Measurements from ENCODE around the gene ERO1A. TPM values are rescaled to one million over a fixed set of nuclear protein-coding genes. Genes with fewer than 3 reads are reported as not detected.

The ERO1A gene
- total RNA-seq, 1 experiment from 2014 or later = 44.6 TPM

DNA sequence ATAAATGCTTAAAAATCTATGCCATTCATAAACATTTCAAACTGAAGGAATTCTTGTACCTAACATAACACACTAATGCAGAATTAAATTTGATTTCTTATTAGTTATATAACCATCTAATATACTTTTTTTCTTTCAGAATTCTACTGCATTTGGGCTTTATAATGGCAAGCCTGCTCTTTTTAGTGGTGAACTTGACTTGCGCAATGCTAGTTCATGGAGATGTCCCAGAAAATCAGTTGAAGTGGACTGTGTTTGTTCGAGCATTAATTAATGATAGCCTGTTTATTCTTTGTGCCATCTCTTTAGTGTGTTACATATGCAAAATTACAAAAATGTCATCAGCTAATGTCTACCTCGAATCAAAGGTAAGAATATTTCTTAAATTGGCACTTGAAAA is 95.4 kb downstream of the ERO1A start:
- no peaks in the 10 kb centered on the region for H3K27me3 Mint-ChIP-seq (ENCODE audit: low read depth)
- DNase-seq (ENCODE audit: low spot score) (no peak), ATAC-seq (no peak)
- H3K36me3 Mint-ChIP-seq = peaks cover 26% of the 10 kb centered on the region
- POLR2A ChIA-PET = no interaction called here
- peaks cover 30% of the 10 kb centered on the region for H3K9me3 Mint-ChIP-seq
- no peak overlapping the region for H3K4me3 Mint-ChIP-seq
- H3K27ac Mint-ChIP-seq = no peak overlapping the region
- CTCF ChIA-PET = no interaction called here
- TF ChIP-seq, protein P1, sequence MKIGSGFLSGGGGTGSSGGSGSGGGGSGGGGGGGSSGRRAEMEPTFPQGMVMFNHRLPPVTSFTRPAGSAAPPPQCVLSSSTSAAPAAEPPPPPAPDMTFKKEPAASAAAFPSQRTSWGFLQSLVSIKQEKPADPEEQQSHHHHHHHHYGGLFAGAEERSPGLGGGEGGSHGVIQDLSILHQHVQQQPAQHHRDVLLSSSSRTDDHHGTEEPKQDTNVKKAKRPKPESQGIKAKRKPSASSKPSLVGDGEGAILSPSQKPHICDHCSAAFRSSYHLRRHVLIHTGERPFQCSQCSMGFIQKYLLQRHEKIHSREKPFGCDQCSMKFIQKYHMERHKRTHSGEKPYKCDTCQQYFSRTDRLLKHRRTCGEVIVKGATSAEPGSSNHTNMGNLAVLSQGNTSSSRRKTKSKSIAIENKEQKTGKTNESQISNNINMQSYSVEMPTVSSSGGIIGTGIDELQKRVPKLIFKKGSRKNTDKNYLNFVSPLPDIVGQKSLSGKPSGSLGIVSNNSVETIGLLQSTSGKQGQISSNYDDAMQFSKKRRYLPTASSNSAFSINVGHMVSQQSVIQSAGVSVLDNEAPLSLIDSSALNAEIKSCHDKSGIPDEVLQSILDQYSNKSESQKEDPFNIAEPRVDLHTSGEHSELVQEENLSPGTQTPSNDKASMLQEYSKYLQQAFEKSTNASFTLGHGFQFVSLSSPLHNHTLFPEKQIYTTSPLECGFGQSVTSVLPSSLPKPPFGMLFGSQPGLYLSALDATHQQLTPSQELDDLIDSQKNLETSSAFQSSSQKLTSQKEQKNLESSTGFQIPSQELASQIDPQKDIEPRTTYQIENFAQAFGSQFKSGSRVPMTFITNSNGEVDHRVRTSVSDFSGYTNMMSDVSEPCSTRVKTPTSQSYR (CRISPR knock-in tag; IDR thresholded peaks at IDR 0.05) = no peak
- TF ChIP-seq ZNF416 (CRISPR knock-in tag; IDR thresholded peaks at IDR 0.05) (no peak), GABPB1 (CRISPR knock-in tag; IDR thresholded peaks at IDR 0.05) (no peak), ZNF121 (CRISPR knock-in tag; IDR thresholded peaks at IDR 0.05) (no peak), RORB (CRISPR knock-in tag; IDR thresholded peaks at IDR 0.05) (no peak), ZNF232 (CRISPR knock-in tag; IDR thresholded peaks at IDR 0.05) (no peak), TP53 (CRISPR knock-in tag; IDR thresholded peaks at IDR 0.05) (no peak)
- peaks cover 9% of the 10 kb centered on the region for H3K4me1 Mint-ChIP-seq

DNA sequence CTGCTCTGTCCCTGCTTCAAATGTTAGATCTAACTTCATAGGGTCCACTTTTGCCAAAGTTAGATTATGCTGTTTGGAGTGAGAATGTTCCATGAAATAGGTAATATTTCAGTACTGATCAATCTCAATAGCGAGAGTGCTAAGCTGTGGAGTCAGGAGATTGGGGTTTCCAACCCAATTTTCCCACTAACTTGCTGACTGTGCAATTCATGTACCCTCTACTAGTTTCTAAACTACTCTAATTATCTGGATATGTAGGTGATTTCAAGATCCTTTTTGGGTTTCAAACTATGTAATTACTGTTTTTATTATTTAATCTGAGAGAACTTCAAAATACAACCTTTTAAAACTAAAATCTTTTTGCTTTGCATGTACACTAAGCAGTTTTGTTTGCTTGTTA is 96.8 kb downstream of the ERO1A start:
- Mint-ChIP-seq H3K27ac (no peak overlapping the region), H3K4me1 (peaks cover 9% of the 10 kb centered on the region), H3K36me3 (peaks cover 30% of the 10 kb centered on the region), H3K4me3 (no peak overlapping the region), H3K27me3 (ENCODE audit: low read depth) (no peaks in the 10 kb centered on the region; the same call in 1 of the 2 replicates), H3K9me3 (peaks cover 34% of the 10 kb centered on the region)
- ChIA-PET POLR2A (no interaction called here), CTCF (no interaction called here)
- no peak for ATAC-seq
- DNase-seq (ENCODE audit: low spot score) = no peak
- TF ChIP-seq TCF7 (CRISPR knock-in tag; IDR thresholded peaks at IDR 0.05; ENCODE audit: low read depth) (no peak), NR3C1 (CRISPR knock-in tag; conservative IDR thresholded peaks at IDR 0.05; ENCODE audit: low read depth) (no peak), GTF2I (CRISPR knock-in tag; conservative IDR thresholded peaks at IDR 0.05) (no peak), IRF2 (CRISPR knock-in tag; IDR thresholded peaks at IDR 0.05; ENCODE audit: borderline replicate concordance, low read depth) (no peak), TP53 (CRISPR knock-in tag; IDR thresholded peaks at IDR 0.05) (no peak), GABPB1 (CRISPR knock-in tag; IDR thresholded peaks at IDR 0.05) (no peak), TEAD4 (CRISPR knock-in tag; IDR thresholded peaks at IDR 0.05) (no peak), ZNF219 (CRISPR knock-in tag; IDR thresholded peaks at IDR 0.05; ENCODE audit: borderline replicate concordance) (no peak), CREB1 (CRISPR knock-in tag; IDR thresholded peaks at IDR 0.05) (no peak)
- TF ChIP-seq, protein P2, sequence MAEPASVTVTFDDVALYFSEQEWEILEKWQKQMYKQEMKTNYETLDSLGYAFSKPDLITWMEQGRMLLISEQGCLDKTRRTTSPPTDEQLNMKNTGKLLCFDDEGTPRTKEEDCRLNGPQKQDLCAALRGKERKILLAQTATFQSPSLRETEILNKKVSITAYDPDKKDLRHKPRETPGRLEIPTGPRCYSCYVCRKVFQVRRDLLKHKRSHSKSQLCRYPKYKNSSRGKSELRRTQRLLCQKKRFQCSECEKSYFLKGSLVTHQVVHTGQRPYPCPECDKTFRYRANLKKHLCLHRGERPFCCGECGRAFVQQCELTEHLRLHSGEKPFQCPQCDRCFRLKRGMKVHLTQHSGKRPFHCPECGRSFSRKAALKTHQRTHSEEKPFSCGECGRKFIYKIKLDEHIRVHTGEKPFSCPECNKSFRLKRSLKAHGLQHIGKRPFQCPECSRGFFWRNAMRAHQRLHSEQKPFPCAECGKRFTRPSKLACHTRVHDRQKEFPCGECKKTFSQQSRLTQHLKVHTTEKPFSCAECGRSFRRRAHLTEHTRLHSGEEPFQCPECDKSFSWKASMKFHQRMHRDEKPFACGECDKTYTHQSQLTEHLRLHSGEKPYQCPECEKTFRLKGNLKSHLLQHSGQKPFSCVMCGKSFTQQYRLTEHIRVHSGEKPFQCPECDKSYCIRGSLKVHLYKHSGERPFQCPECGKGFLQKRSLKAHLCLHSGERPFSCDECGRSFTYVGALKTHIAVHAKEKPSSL (CRISPR knock-in tag; conservative IDR thresholded peaks at IDR 0.05) = no peak
- TF ChIP-seq, protein P3, sequence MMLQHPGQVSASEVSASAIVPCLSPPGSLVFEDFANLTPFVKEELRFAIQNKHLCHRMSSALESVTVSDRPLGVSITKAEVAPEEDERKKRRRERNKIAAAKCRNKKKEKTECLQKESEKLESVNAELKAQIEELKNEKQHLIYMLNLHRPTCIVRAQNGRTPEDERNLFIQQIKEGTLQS (CRISPR knock-in tag; conservative IDR thresholded peaks at IDR 0.05) = no peak
- TF ChIP-seq, protein P4, sequence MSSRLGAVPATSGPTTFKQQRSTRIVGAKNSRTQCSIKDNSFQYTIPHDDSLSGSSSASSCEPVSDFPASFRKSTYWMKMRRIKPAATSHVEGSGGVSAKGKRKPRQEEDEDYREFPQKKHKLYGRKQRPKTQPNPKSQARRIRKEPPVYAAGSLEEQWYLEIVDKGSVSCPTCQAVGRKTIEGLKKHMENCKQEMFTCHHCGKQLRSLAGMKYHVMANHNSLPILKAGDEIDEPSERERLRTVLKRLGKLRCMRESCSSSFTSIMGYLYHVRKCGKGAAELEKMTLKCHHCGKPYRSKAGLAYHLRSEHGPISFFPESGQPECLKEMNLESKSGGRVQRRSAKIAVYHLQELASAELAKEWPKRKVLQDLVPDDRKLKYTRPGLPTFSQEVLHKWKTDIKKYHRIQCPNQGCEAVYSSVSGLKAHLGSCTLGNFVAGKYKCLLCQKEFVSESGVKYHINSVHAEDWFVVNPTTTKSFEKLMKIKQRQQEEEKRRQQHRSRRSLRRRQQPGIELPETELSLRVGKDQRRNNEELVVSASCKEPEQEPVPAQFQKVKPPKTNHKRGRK (CRISPR knock-in tag; IDR thresholded peaks at IDR 0.05; ENCODE audit: borderline replicate concordance) = no peak
- TF ChIP-seq, protein P5, sequence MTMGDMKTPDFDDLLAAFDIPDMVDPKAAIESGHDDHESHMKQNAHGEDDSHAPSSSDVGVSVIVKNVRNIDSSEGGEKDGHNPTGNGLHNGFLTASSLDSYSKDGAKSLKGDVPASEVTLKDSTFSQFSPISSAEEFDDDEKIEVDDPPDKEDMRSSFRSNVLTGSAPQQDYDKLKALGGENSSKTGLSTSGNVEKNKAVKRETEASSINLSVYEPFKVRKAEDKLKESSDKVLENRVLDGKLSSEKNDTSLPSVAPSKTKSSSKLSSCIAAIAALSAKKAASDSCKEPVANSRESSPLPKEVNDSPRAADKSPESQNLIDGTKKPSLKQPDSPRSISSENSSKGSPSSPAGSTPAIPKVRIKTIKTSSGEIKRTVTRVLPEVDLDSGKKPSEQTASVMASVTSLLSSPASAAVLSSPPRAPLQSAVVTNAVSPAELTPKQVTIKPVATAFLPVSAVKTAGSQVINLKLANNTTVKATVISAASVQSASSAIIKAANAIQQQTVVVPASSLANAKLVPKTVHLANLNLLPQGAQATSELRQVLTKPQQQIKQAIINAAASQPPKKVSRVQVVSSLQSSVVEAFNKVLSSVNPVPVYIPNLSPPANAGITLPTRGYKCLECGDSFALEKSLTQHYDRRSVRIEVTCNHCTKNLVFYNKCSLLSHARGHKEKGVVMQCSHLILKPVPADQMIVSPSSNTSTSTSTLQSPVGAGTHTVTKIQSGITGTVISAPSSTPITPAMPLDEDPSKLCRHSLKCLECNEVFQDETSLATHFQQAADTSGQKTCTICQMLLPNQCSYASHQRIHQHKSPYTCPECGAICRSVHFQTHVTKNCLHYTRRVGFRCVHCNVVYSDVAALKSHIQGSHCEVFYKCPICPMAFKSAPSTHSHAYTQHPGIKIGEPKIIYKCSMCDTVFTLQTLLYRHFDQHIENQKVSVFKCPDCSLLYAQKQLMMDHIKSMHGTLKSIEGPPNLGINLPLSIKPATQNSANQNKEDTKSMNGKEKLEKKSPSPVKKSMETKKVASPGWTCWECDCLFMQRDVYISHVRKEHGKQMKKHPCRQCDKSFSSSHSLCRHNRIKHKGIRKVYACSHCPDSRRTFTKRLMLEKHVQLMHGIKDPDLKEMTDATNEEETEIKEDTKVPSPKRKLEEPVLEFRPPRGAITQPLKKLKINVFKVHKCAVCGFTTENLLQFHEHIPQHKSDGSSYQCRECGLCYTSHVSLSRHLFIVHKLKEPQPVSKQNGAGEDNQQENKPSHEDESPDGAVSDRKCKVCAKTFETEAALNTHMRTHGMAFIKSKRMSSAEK (CRISPR knock-in tag; IDR thresholded peaks at IDR 0.05; ENCODE audit: borderline replicate concordance) = no peak
- TF ChIP-seq, protein P6, sequence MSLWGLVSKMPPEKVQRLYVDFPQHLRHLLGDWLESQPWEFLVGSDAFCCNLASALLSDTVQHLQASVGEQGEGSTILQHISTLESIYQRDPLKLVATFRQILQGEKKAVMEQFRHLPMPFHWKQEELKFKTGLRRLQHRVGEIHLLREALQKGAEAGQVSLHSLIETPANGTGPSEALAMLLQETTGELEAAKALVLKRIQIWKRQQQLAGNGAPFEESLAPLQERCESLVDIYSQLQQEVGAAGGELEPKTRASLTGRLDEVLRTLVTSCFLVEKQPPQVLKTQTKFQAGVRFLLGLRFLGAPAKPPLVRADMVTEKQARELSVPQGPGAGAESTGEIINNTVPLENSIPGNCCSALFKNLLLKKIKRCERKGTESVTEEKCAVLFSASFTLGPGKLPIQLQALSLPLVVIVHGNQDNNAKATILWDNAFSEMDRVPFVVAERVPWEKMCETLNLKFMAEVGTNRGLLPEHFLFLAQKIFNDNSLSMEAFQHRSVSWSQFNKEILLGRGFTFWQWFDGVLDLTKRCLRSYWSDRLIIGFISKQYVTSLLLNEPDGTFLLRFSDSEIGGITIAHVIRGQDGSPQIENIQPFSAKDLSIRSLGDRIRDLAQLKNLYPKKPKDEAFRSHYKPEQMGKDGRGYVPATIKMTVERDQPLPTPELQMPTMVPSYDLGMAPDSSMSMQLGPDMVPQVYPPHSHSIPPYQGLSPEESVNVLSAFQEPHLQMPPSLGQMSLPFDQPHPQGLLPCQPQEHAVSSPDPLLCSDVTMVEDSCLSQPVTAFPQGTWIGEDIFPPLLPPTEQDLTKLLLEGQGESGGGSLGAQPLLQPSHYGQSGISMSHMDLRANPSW (CRISPR knock-in tag; conservative IDR thresholded peaks at IDR 0.05; ENCODE audit: low read depth) = no peak
- TF ChIP-seq, protein P7, sequence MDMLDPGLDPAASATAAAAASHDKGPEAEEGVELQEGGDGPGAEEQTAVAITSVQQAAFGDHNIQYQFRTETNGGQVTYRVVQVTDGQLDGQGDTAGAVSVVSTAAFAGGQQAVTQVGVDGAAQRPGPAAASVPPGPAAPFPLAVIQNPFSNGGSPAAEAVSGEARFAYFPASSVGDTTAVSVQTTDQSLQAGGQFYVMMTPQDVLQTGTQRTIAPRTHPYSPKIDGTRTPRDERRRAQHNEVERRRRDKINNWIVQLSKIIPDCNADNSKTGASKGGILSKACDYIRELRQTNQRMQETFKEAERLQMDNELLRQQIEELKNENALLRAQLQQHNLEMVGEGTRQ (CRISPR knock-in tag; IDR thresholded peaks at IDR 0.05) = no peak
